ENCODE results near the gene UBD. TPM values are rescaled to one million over a fixed set of nuclear protein-coding genes. Genes with fewer than 3 reads are reported as not detected.

UBD gene
- total RNA-seq, 2 donors from 2014 or later: not detected

DNA sequence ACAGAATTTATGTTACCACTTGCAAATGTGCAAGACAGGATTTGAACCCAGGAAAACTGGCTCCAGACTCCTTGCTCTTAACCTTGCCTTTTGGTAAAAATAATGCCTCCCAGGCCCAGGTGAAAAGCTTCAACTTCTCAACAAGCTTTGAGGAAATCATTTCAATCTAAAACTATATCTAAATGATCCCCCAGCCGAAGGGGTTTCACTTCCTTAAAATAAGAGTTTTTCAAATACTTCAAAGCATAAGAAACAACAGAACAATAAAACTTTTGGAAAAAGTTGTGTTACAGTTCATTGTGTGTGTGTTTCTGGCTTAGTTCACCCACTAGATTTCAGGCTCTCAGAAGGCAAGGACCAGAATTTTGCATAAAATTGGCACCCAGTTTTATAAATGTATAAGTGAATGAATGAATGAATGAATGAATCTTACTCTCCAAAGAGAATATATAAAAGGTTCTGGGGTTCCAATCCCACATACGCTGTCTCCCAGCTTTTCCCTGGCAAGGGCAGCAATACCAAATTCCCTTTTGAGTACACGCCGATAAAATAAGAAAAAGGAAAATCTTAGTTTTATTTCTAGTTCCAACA, 30.8 kb upstream of the UBD start:
- ATAC-seq (ENCODE audit: insufficient number of reproducible peaks, low FRiP score, low read depth): no peak
- Histone ChIP-seq H3K9me3 (no peaks in the 10 kb centered on the region), H3K27me3 (replicated peaks; ENCODE audit: insufficient read depth) (no peaks in the 10 kb centered on the region), H3K36me3 (no peaks in the 10 kb centered on the region), H3K27ac (no peak overlapping the region), H3K4me3 (no peak overlapping the region), H3K4me1 (ENCODE audit: control insufficient read depth in 1 of 2, low read depth in 2 of 2) (no peaks in the 10 kb centered on the region)
- DNase-seq (ENCODE audit: low spot score): no peak
- TF ChIP-seq, protein P1, sequence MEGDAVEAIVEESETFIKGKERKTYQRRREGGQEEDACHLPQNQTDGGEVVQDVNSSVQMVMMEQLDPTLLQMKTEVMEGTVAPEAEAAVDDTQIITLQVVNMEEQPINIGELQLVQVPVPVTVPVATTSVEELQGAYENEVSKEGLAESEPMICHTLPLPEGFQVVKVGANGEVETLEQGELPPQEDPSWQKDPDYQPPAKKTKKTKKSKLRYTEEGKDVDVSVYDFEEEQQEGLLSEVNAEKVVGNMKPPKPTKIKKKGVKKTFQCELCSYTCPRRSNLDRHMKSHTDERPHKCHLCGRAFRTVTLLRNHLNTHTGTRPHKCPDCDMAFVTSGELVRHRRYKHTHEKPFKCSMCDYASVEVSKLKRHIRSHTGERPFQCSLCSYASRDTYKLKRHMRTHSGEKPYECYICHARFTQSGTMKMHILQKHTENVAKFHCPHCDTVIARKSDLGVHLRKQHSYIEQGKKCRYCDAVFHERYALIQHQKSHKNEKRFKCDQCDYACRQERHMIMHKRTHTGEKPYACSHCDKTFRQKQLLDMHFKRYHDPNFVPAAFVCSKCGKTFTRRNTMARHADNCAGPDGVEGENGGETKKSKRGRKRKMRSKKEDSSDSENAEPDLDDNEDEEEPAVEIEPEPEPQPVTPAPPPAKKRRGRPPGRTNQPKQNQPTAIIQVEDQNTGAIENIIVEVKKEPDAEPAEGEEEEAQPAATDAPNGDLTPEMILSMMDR (IDR thresholded peaks at IDR 0.05): no peak

DNA sequence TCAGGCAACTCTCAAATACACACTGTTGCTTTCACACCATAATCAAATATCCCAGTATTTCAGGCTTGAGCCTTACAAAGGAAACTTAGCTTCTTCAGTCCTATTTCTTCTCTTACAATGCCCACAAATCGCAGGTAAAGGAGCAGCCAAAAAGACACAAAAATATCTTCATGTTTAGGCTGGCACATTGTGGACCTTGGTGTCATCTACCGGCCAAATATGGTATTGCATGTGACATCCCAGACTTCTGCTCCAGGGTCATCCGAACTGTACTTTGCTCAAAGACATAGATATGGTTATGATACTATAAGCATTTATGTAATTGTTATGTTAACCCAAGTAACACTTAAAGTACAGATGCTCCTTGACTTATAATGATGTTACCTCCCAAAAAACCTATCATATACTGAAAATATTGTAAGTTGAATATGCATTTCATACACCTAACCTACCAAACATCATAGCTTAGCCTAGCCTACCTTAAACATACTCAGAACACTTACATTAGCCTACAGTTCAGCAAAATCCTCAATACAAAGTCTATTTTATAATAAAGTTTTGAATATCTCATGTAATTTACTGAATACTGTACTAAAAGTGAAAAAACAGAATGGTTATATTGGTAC, 30.0 kb upstream of the UBD start:
- no peak for ATAC-seq (ENCODE audit: insufficient number of reproducible peaks, low FRiP score, low read depth)
- H3K9me3 ChIP-seq: no peaks in the 10 kb centered on the region
- DNase-seq (ENCODE audit: low spot score): no peak
- no peak overlapping the region for H3K27ac ChIP-seq
- no peaks in the 10 kb centered on the region for H3K4me1 ChIP-seq (ENCODE audit: control insufficient read depth in 1 of 2, low read depth in 2 of 2)
- TF ChIP-seq, protein P1 (IDR thresholded peaks at IDR 0.05): peak; percentile 90
- H3K36me3 ChIP-seq: no peaks in the 10 kb centered on the region
- H3K4me3 ChIP-seq: no peak overlapping the region
- H3K27me3 ChIP-seq (replicated peaks; ENCODE audit: insufficient read depth): no peaks in the 10 kb centered on the region

DNA sequence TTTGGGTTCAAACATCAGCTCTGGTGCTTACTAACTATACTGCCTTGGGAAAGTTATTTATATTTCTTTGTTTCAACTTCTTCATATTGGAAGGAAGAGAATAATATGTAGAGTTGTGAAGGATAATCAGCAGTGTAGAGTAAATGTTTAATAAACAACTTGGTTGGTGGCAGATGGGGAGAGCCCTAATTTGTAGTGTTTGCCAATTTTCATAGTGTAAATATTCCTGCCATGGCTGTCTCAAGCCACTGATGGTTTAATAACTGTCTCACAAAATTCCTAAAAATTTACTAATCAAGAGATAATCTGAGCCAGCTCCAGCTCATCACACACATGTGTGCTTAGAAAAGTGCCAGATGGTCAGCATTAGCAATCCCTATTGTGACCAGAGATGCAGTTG, 25.3 kb upstream of the UBD start, which contains the start of gene OR2H2:
TSS of gene OR2H2 (plus strand) at position 301 of the 400 bp plus-strand sequence. CDS start 2,824 bp downstream, outside the sequence.
- H3K4me1 ChIP-seq (ENCODE audit: control insufficient read depth in 1 of 2, low read depth in 2 of 2): no peaks in the 10 kb centered on the region
- no peaks in the 10 kb centered on the region for H3K27me3 ChIP-seq (replicated peaks; ENCODE audit: insufficient read depth)
- DNase-seq (ENCODE audit: low spot score): no peak
- TF ChIP-seq, protein P1 (IDR thresholded peaks at IDR 0.05): no peak
- H3K9me3 ChIP-seq: no peaks in the 10 kb centered on the region
- H3K27ac ChIP-seq: no peak within 1 kb of the TSS
- ATAC-seq (ENCODE audit: insufficient number of reproducible peaks, low FRiP score, low read depth): no peak
- H3K4me3 ChIP-seq: no peak within 1 kb of the TSS
- no peaks in the 10 kb centered on the region for H3K36me3 ChIP-seq

DNA sequence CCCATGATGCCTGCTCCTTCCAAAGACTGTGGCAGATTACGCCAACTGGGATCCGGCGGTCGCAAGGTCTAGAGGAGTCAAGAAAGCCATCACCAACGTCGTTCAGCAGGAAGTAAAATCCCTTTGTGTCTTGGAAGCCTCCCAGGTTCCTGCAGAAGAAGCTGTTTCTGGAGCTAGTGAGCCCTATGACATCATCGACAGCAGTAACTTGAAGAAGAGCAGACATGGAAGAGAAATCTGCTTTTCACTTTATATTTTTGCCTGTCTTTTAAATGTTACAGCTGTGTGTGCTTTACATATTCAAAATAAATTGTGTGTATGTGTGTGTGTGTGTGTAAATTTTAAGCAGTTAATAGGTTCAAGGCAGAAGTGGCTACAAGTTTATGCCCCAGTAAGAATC, 18.0 kb upstream of the UBD start:
- no peak overlapping the region for H3K4me3 ChIP-seq
- no peaks in the 10 kb centered on the region for H3K4me1 ChIP-seq (ENCODE audit: control insufficient read depth in 1 of 2, low read depth in 2 of 2)
- no peaks in the 10 kb centered on the region for H3K9me3 ChIP-seq
- H3K27me3 ChIP-seq (replicated peaks; ENCODE audit: insufficient read depth): no peaks in the 10 kb centered on the region
- TF ChIP-seq, protein P1 (IDR thresholded peaks at IDR 0.05): no peak
- no peaks in the 10 kb centered on the region for H3K36me3 ChIP-seq
- H3K27ac ChIP-seq: no peak overlapping the region
- ATAC-seq (ENCODE audit: insufficient number of reproducible peaks, low FRiP score, low read depth) (no peak), DNase-seq (ENCODE audit: low spot score) (no peak)

DNA sequence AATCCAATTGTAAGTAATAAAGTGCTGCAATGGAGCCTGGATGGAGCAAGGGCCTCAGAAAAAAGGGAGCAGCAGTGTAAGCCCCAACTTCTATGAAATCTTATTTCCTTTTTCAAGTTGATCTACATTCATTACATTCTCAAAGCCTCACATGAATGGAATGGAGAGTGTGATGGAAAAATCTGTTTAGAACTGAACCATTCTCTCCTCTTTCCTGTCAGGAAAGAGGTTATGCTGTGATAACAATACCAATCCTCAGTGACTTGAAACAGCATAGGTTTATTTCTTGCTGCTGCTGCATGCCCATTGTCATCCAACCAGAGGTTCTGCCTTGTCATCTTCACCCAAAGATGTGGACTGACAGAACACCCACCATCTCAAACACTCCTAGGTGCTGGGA, 16.5 kb upstream of the UBD start:
- no peak for ATAC-seq (ENCODE audit: insufficient number of reproducible peaks, low FRiP score, low read depth)
- TF ChIP-seq, protein P1 (IDR thresholded peaks at IDR 0.05): no peak
- Histone ChIP-seq H3K27me3 (replicated peaks; ENCODE audit: insufficient read depth) (no peaks in the 10 kb centered on the region), H3K36me3 (no peaks in the 10 kb centered on the region), H3K9me3 (no peaks in the 10 kb centered on the region), H3K27ac (no peak overlapping the region), H3K4me3 (no peak overlapping the region), H3K4me1 (ENCODE audit: control insufficient read depth in 1 of 2, low read depth in 2 of 2) (no peaks in the 10 kb centered on the region)
- no peak for DNase-seq (ENCODE audit: low spot score)
